Left ventricle myocardium inferior (tissue), 1 donor: ENCODE results near the gene CLP1. TPM values are rescaled to one million over a fixed set of nuclear protein-coding genes. Genes with fewer than 3 reads are reported as not detected.

Source experiments
- DNase-seq: peaks from one replicate; pipeline ENCODE4 v3.0.0-alpha.2; 2020
- H3K27ac ChIP-seq: fragments of 200-600 bp; replicated peaks from 2 replicates; pipeline ENCODE4 v1.8.0; 2021
- H3K27me3 ChIP-seq: fragments of 200-600 bp; 2 replicates; pipeline ENCODE4 v1.8.0; 2021; ENCODE audit warnings: low read depth
- H3K36me3 ChIP-seq: fragments of 200-600 bp; 2 replicates; pipeline ENCODE4 v1.8.0; 2021
- H3K4me1 ChIP-seq: fragments of 200-600 bp; 2 replicates; pipeline ENCODE4 v1.8.0; 2021
- H3K4me3 ChIP-seq: fragments of 200-600 bp; 2 replicates; pipeline ENCODE4 v1.8.0; 2021; ENCODE audit warnings: mild to moderate bottlenecking, moderate library complexity
- H3K9me3 ChIP-seq: fragments of 200-600 bp; replicated peaks from 2 replicates; pipeline ENCODE4 v1.8.0; 2021
- intact Hi-C: fragments of 100-400 bp; cut with micrococcal nuclease; formaldehyde crosslinking; loops from one replicate; pipeline ENCODE4 v1.11.0; 2022
- total RNA-seq: library from RNA; stranded (reverse); fragmentation: NEBNext Ultra II Directional; extraction: Animal tissue kit (Norgen Biotek cat#: 25700); gene quantifications from one replicate; pipeline ENCODE4 v1.2.1, GENCODE V29; 2021
- TF ChIP-seq, protein P1 (sequence below): fragments of 200-600 bp; IDR thresholded peaks from 2 replicates; pipeline ENCODE4 v1.8.0; 2021; ENCODE audit warnings: antibody characterized with exemption, mild to moderate bottlenecking, borderline replicate concordance
- donor health status: DM: no; HTN: yes; CAD: no; lungs with severe emphysema.

Gene CLP1
- total RNA-seq, 1 donor from 2014 or later: 6.0 TPM

DNA sequence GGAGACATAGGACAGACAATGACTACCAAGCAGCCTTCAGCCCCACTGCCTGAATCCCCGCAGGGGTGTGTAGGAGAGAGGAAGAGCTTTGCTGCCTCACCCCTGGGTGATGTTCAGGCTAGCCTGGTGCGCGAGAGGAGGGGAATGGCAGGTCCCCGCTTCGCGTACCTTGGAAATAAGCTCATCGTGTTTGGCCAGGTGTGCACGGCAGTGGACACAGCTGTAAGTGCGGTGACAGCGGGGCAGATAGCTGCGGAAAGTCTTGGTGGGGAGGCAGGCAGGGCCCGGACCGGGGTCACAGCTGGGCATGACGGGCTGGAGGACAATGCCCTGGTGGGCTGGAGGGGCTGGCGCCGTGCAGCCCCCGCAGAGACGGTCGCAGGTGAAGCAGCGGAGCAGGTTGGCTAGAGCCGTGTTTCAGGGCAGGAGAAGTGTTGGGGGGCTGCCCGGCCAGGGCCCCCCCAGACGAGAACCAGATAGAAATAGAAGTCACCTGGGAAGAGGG, 10.7 kb upstream of the CLP1 start:
- H3K4me3 ChIP-seq: peak overlapping the region; percentile 3
- intact Hi-C loops: no loop called here
- peak overlapping the region; percentile 77 for H3K27ac ChIP-seq
- H3K9me3 ChIP-seq: no peaks in the 10 kb centered on the region
- H3K4me1 ChIP-seq: peaks cover 62% of the 10 kb centered on the region
- DNase-seq: no peak
- TF ChIP-seq, protein P1, sequence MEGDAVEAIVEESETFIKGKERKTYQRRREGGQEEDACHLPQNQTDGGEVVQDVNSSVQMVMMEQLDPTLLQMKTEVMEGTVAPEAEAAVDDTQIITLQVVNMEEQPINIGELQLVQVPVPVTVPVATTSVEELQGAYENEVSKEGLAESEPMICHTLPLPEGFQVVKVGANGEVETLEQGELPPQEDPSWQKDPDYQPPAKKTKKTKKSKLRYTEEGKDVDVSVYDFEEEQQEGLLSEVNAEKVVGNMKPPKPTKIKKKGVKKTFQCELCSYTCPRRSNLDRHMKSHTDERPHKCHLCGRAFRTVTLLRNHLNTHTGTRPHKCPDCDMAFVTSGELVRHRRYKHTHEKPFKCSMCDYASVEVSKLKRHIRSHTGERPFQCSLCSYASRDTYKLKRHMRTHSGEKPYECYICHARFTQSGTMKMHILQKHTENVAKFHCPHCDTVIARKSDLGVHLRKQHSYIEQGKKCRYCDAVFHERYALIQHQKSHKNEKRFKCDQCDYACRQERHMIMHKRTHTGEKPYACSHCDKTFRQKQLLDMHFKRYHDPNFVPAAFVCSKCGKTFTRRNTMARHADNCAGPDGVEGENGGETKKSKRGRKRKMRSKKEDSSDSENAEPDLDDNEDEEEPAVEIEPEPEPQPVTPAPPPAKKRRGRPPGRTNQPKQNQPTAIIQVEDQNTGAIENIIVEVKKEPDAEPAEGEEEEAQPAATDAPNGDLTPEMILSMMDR: no peak
- no peaks in the 10 kb centered on the region for H3K36me3 ChIP-seq
- peaks cover 64% of the 10 kb centered on the region for H3K27me3 ChIP-seq

DNA sequence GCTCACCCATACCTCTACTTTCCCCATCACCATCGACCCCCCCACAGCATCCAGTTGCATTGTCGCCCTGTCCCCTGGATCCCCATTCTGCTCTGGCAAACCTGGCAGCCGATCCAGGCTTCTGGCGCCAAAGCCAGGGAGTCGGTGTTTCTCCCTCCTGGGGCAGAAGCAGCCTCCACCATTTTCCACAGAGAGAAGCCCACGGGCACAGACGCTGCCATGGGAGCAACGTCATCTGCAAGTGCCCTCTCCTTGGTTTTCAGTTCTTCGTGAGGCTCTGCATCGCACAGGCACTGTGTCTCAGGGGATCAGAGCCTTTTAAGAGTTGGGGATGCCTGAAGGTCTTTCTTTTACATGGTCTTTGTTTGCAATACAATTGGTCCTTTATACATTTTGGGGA, 10.2 kb upstream of the CLP1 start:
- H3K4me3 ChIP-seq: no peak overlapping the region
- H3K4me1 ChIP-seq: peaks cover 62% of the 10 kb centered on the region

DNA sequence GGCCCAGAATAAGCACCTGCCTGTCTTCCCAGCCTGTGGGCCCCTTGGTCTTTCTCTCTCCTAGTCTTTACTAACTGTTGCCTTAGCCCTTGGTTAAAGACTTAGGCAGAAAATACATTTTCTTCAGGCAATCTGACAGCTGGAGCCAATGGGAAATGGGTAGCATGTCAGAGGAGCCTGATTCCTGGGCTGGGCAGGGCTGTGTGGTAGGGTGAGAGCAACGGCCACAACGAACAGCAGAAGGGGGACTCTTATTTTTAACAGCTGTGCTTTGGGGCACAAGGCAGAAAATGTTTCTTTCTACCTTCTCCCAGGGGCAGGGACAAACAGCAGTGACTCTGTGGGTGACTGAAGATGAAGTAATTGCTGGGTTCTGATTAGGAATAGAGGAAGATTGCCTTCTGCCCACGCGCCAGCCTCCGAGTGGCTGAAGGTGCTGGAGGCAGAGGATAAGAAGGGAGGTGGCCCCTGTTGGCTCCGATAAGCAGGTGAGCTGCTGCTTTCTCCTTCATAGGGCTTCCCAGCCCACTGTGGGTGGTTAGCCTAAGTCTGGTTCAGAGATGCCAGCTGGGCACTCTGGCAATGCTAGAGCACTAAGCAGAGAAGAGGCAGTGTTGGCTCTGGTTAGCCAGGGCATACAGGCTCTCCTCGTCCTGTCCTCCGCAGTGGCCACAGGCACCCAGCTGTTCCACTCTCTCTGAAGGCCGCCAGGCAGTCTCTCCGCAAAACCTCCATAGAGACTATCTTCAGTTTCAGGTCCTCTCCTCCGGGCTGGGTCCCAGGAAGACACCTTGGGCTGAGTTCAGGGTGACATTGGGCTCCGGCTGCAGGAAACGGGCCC, 9.4 kb upstream of the CLP1 start:
- Histone ChIP-seq H3K4me1 (peaks cover 62% of the 10 kb centered on the region), H3K36me3 (no peaks in the 10 kb centered on the region), H3K9me3 (no peaks in the 10 kb centered on the region), H3K4me3 (peak overlapping the region; percentile 62), H3K27me3 (peaks cover 72% of the 10 kb centered on the region), H3K27ac (no peak overlapping the region)
- intact Hi-C loops: no loop called here
- no peak for DNase-seq
- TF ChIP-seq, protein P1: no peak

More for the DNA sequence above, 10.2 kb upstream of the CLP1 start:
- TF ChIP-seq, protein P1: no peak
- Histone ChIP-seq H3K27me3 (peaks cover 68% of the 10 kb centered on the region), H3K27ac (peak overlapping the region; percentile 77), H3K9me3 (no peaks in the 10 kb centered on the region), H3K36me3 (no peaks in the 10 kb centered on the region)
- intact Hi-C loops: no loop called here
- no peak for DNase-seq

DNA sequence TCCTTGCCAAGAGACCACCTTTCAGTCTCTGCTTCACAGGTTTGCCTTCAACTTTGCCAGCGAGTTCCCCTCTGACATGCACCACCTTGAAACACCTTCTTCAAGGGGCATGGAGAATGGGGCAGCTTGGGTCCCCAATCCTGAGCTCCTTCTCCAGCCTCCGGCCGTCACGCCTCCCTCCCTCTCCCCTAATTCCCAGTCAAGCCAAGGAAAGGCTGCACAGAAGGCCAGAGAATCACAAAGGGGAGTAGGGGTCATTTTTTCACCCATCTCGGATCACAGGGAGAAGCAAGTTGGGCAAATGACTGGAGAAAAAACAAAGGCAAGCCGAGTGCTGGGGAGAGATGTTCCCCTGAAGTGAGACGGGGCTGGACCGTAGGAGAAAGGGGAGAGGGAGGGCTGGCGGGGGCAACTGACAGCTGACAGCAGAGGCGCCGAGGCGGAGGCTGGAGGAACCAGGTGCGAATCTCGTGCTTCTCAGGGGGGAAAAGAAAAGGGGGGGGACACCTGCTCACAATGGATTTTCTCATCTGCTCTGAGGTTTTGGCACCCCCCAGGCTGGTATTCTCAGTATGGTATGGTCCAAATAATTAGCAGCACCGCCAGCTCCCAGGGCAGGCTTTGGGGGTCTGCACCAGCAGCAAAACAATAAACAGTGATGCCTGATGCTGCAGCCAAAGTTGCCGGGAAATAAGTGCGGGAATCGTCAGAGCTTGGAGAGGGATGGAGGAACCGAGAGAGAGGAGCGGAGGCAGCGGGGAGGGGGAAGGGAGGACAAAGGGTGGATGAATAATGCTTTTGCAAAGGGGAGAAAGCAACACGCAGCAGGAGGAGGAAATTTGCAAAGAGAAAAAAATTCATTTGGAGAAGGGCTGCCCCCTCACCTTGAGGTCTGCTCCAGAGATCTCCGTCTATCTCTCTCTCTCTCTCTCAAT, 8.5 kb upstream of the CLP1 start:
- intact Hi-C loops: no loop called here
- DNase-seq: no peak
- peaks cover 57% of the 10 kb centered on the region for H3K4me1 ChIP-seq
- no peaks in the 10 kb centered on the region for H3K36me3 ChIP-seq
- no peaks in the 10 kb centered on the region for H3K9me3 ChIP-seq
- H3K27me3 ChIP-seq: peaks cover 72% of the 10 kb centered on the region
- H3K27ac ChIP-seq: peak overlapping the region; percentile 48
- H3K4me3 ChIP-seq: peak overlapping the region; percentile 62
- TF ChIP-seq, protein P1: no peak

DNA sequence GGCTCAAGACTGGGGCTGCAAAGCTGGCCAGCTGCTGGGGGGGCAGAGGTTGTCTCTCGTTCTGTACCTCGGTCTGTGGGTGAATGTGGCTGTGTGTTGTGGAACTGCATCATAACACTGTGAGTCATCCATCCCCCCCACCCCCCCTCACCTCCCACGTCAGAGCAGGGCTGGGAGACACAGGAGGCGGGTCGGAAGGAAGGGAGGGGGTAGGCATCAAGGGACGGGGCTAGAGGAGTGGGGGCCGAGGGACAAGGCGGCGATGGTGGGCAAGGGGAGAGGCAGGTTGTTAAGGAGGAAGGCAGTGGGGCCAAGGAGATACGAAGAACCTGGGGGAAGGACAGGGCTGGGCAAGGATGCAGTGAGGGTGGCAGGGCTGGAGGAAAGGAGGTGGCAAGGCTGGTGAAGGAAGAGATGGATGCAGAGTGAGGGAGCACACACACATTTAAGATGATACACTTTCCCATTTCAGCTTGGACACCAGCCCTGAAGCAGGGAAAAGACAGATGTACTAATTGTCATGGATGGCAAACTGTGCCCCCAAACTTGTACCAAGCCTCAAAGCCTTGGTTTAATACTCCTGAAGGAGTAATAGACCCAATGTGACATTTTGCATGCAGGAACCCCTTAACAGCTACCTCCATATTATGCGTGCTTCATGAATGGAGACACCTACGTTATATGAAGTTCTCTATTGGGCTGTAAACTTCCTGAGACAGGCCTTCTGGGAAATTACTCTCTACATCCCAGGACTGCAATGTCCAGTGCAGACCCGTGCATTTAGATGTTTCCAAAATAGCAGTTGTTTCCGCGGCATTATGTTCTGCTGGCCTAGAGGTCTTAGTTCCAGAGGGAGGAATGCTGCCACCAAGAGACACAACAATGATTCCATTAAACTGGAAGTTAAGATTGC, 7.5 kb upstream of the CLP1 start, which contains the start of gene YPEL4:
Gene YPEL4, minus strand, starts transcription at position 87 of the 913 bp plus-strand sequence. CDS start 2,805 bp downstream, outside the sequence.
- H3K4me1 ChIP-seq: peaks cover 47% of the 10 kb centered on the region

More for the DNA sequence above, 7.5 kb upstream of the CLP1 start, which contains the start of gene YPEL4:
- peak within 1 kb of the TSS; percentile 48 for H3K27ac ChIP-seq
- H3K27me3 ChIP-seq: peaks cover 72% of the 10 kb centered on the region
- no peaks in the 10 kb centered on the region for H3K9me3 ChIP-seq
- TF ChIP-seq, protein P1: no peak
- DNase-seq: peak; percentile 40
- H3K36me3 ChIP-seq: no peaks in the 10 kb centered on the region
- peak within 1 kb of the TSS; percentile 62 for H3K4me3 ChIP-seq
- intact Hi-C loops: no loop called here
